T-helper 22 cell (primary cell): ENCODE data around the gene FBXL2.
"Not testable (repeated sequence)": the region's sequence is repeated elsewhere in the genome, so short reads cannot be mapped to it uniquely, and the experiment has no call there.

Experiments used
- DNase-seq: peaks from one replicate; pipeline ENCODE4 v3.0.0-alpha.2; 2020; ENCODE audit warnings: low read depth

Gene FBXL2

GRCh38 chr3:33317963-33318709, 40.9 kb downstream of the FBXL2 start:
- no peak for DNase-seq

GRCh38 chr3:33318710-33319380, 41.6 kb downstream of the FBXL2 start:
- no peak for DNase-seq

GRCh38 chr3:33322412-33322811, 45.2 kb downstream of the FBXL2 start:
- no peak for DNase-seq

GRCh38 chr3:33331414-33331813, 54.2 kb downstream of the FBXL2 start:
- DNase-seq, result no peak

GRCh38 chr3:33334364-33334763, 57.1 kb downstream of the FBXL2 start:
- no peak for DNase-seq

- not testable (repeated sequence) for DNase-seq
Measured at GRCh38 chr3:33338936-33339465, 61.8 kb downstream of the FBXL2 start.

- DNase-seq, result no peak
Measured at GRCh38 chr3:33339758-33340157, 62.5 kb downstream of the FBXL2 start.

- DNase-seq, result no peak
Measured at GRCh38 chr3:33355611-33356010, 78.4 kb downstream of the FBXL2 start.

GRCh38 chr3:33358172-33358781, 81.0 kb downstream of the FBXL2 start:
- no peak for DNase-seq

GRCh38 chr3:33360136-33360825, 83.0 kb downstream of the FBXL2 start:
- DNase-seq, result no peak

GRCh38 chr3:33363113-33363800, 86.0 kb downstream of the FBXL2 start:
- no peak for DNase-seq

GRCh38 chr3:33364060-33364459, 86.8 kb downstream of the FBXL2 start:
- no peak for DNase-seq

- DNase-seq, result no peak
Measured at GRCh38 chr3:33364531-33365128, 87.4 kb downstream of the FBXL2 start.

- DNase-seq, result no peak
Measured at GRCh38 chr3:33372218-33373081, 95.2 kb downstream of the FBXL2 start.

- no peak for DNase-seq
Measured at GRCh38 chr3:33373082-33373437, 95.8 kb downstream of the FBXL2 start.

GRCh38 chr3:33377489-33377888, 100.2 kb downstream of the FBXL2 start:
- DNase-seq, result no peak

GRCh38 chr3:33377931-33378330, 100.7 kb downstream of the FBXL2 start:
- no peak for DNase-seq

GRCh38 chr3:33380653-33381052, 103.4 kb downstream of the FBXL2 start:
- no peak for DNase-seq

- DNase-seq, result no peak
Measured at GRCh38 chr3:33383951-33384350, 106.7 kb downstream of the FBXL2 start.

GRCh38 chr3:33385423-33385822, 108.2 kb downstream of the FBXL2 start:
- no peak for DNase-seq
